Body of pancreas (tissue), 4 donors: ENCODE measurements around the gene ERG. TPM values are rescaled to one million over a fixed set of nuclear protein-coding genes. Genes with fewer than 3 reads are reported as not detected.

ENCODE experiments used
- ATAC-seq: fragments of 150-250 bp; one replicate; pipeline ENCODE4 v1.9.1; 2016
- DNase-seq, 4 donors: peaks; one replicate each; pipeline ENCODE4 v3.0.0-alpha.2; 2019
- H3K27ac ChIP-seq, 4 donors: fragments of 200-600 bp; sonication (generic); 1 replicate in 3 of 4; 2 replicates in 1 of 4; pipeline versions ENCODE4 v1.5.1 to v1.6.1; 2016 to 2019; ENCODE audit warnings: mild to moderate bottlenecking in 1 of 4, mixed read lengths in 1 of 4, moderate library complexity in 1 of 4
- H3K27me3 ChIP-seq, 2 donors: fragments of 200-600 bp; sonication (generic); one replicate each; pipeline ENCODE4 v1.6.0; 2016; ENCODE audit warnings: mild to moderate bottlenecking in 1 of 2
- H3K36me3 ChIP-seq, 2 donors: fragments of 200-600 bp; sonication (generic); replicated peaks in 1 of 2; 2 replicates each; pipeline ENCODE4 v1.5.1; 2016; ENCODE audit warnings: low read depth in 2 of 2; ENCODE audit not compliant: insufficient read depth in 1 of 2
- H3K4me1 ChIP-seq: fragments of 200-600 bp; sonication (generic); one replicate; pipeline ENCODE4 v1.6.0; 2016
- H3K4me3 ChIP-seq, 2 donors: fragments of 200-600 bp; sonication (generic); 1 replicate in 1 of 2; 2 replicates in 1 of 2; pipeline ENCODE4 v1.5.1; 2016 to 2019
- H3K9me3 ChIP-seq, 3 donors: fragments of 200-600 bp; sonication (generic); 1 replicate in 2 of 3; 2 replicates in 1 of 3; pipeline ENCODE4 v1.5.1; 2016
- CTCF ChIP-seq, 7 experiments: fragments of 450-650 bp in 4 of 7; fragments of 200-600 bp in 3 of 7; sonication (generic) in 3 of 7; IDR thresholded peaks; one replicate each; pipeline ENCODE4 v1.5.1; 2016 to 2019; ENCODE audit warnings: antibody characterized with exemption in 7 of 7
- POLR2A ChIP-seq, 3 donors: fragments of 450-650 bp; IDR thresholded peaks; one replicate each; pipeline ENCODE4 v1.6.1; 2016; ENCODE audit warnings: antibody characterized with exemption in 3 of 3, mild to moderate bottlenecking in 2 of 3
- WGBS, 2 donors: methylation state at CpG; one replicate each; pipeline ENCODE4 v1.1.5; 2017; 5-methylcytosine and 5-hydroxymethylcytosine counted together
- intact Hi-C: fragments of 100-400 bp; cut with DNase I; formaldehyde crosslinking; loops from one replicate; pipeline ENCODE4 v1.15.1; 2023
- small RNA-seq: library from RNA; depleted of rRNA; stranded (forward); fragments of <200 nt; gene quantifications from one replicate; pipeline ENCODE3, GENCODE V24; 2016
- total RNA-seq, 2 donors: library from RNA; depleted of rRNA; stranded (reverse); fragments of >200 nt; gene quantifications; one replicate each; pipeline ENCODE4 v1.1.0, GENCODE V29; 2016

ERG gene
- total RNA-seq, 2 donors from 2014 or later = 4.2 to 7.3 TPM

- Histone ChIP-seq H3K36me3 (no peaks in the 10 kb centered on the region), H3K27ac (no peak overlapping the region), H3K9me3 (no peaks in the 10 kb centered on the region), H3K27me3 (no peaks in the 10 kb centered on the region), H3K4me3 (no peak overlapping the region), H3K4me1 (no peaks in the 10 kb centered on the region)
- 69 to 75% methylated on average over 8 of the region's 8 CpGs for WGBS, 2 donors
- ATAC-seq = no peak
- TF ChIP-seq CTCF (IDR thresholded peaks at IDR 0.05) = no peak
- no peak for TF ChIP-seq POLR2A (IDR thresholded peaks at IDR 0.05)
- intact Hi-C loops = no loop called here
- no peak for DNase-seq
Measured at GRCh38 chr21:38333301-38334272, 164.7 kb downstream of the ERG start.

GRCh38 chr21:38330666-38331065, 167.6 kb downstream of the ERG start:
- H3K36me3 ChIP-seq = no peaks in the 10 kb centered on the region
- no peak overlapping the region for H3K27ac ChIP-seq
- DNase-seq = no peak
- H3K27me3 ChIP-seq = no peaks in the 10 kb centered on the region
- ATAC-seq = no peak
- no peak for TF ChIP-seq CTCF (IDR thresholded peaks at IDR 0.05)
- no peak for TF ChIP-seq POLR2A (IDR thresholded peaks at IDR 0.05)
- no peak overlapping the region for H3K4me3 ChIP-seq
- intact Hi-C loops = no loop called here
- WGBS, 2 donors = 62 to 68% methylated on average over 2 of the region's 2 CpGs
- no peaks in the 10 kb centered on the region for H3K4me1 ChIP-seq
- H3K9me3 ChIP-seq = no peaks in the 10 kb centered on the region

Small RNA genes lying within 50 kb of the gene (small RNA-seq; reads per million reads assigned to genes)
- gene SNRPGP13 = not detected

Other genes with a start within 250 kb of the ERG start
- 10 to 100 TPM; 23.1 to 27.5 TPM for gene KCNJ15, start 241.5 kb downstream of the ERG start, total RNA-seq